NB4 (cell line): ENCODE data around the gene EML4.

Experiments used
- MYC ChIP-seq: IDR thresholded peaks from 2 replicates; pipeline ENCODE4 v1.6.1; 2011; ENCODE audit warnings: low read depth, low read length
- POLR2A ChIP-seq: IDR thresholded peaks from 2 replicates; pipeline ENCODE4 v1.6.1; 2011; ENCODE audit warnings: mild to moderate bottlenecking; ENCODE audit not compliant: insufficient read length; ENCODE audit errors: extremely low read depth
- TF ChIP-seq, protein P1 (sequence below): IDR thresholded peaks from one replicate; pipeline ENCODE4 v1.5.1; 2012; ENCODE audit warnings: low read depth, low read length
- TF ChIP-seq, protein P2 (sequence below): IDR thresholded peaks from 2 replicates; pipeline ENCODE4 v1.6.1; 2011; ENCODE audit warnings: low read depth, low read length

DNA sequence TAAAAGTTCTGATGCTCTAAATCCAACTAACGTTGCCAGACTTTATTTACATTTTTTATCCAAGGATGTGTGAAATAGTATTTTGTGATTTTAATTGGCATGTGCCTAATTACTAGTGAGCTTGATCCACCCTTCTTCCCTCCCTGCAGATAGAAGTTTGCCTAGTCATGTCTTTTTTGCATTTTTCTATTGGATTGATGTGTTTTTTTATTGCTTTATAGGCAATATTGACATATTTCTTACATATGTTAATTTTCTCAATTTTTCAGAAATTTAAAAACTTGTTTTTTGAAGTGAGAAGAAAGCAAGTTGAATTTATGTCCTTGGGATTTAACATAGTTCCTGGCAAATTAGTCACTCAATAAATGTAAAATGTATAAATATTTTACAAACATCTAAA lies 56.4 kb downstream of the EML4 start:
- TF ChIP-seq, protein P1, sequence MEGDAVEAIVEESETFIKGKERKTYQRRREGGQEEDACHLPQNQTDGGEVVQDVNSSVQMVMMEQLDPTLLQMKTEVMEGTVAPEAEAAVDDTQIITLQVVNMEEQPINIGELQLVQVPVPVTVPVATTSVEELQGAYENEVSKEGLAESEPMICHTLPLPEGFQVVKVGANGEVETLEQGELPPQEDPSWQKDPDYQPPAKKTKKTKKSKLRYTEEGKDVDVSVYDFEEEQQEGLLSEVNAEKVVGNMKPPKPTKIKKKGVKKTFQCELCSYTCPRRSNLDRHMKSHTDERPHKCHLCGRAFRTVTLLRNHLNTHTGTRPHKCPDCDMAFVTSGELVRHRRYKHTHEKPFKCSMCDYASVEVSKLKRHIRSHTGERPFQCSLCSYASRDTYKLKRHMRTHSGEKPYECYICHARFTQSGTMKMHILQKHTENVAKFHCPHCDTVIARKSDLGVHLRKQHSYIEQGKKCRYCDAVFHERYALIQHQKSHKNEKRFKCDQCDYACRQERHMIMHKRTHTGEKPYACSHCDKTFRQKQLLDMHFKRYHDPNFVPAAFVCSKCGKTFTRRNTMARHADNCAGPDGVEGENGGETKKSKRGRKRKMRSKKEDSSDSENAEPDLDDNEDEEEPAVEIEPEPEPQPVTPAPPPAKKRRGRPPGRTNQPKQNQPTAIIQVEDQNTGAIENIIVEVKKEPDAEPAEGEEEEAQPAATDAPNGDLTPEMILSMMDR: no peak
- no peak for TF ChIP-seq POLR2A
- TF ChIP-seq, protein P2, sequence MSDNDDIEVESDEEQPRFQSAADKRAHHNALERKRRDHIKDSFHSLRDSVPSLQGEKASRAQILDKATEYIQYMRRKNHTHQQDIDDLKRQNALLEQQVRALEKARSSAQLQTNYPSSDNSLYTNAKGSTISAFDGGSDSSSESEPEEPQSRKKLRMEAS: no peak
- no peak for TF ChIP-seq MYC
